GM12891 (cell line): ENCODE measurements around the gene RALGAPA1.

Experiments
- DNase-seq: peaks from one replicate; pipeline ENCODE4 v3.0.0; 2011; ENCODE audit warnings: low spot score; ENCODE audit not compliant: insufficient read length
- FAIRE-seq: peaks from 2 replicates; lab custom pipeline; 2011; peaks lifted over from hg19 to GRCh38; lab: Jason Lieb, UNC
- PAX5 ChIP-seq: IDR thresholded peaks from 2 replicates; pipeline ENCODE4 v1.6.1; 2011; ENCODE audit warnings: low read length, moderate library complexity, mild to moderate bottlenecking; ENCODE audit not compliant: insufficient read depth, severe bottlenecking
- POLR2A ChIP-seq: IDR thresholded peaks from 2 replicates; pipeline ENCODE4 v1.6.1; 2011; ENCODE audit warnings: low read depth, low read length, control low read depth
- POLR2AphosphoS5 ChIP-seq: IDR thresholded peaks from 2 replicates; pipeline ENCODE4 v1.6.1; 2011; ENCODE audit warnings: low read depth, low read length, control low read depth
- POU2F2 ChIP-seq: IDR thresholded peaks from 2 replicates; pipeline ENCODE4 v1.6.1; 2011; ENCODE audit warnings: low read depth, mild to moderate bottlenecking, control low read depth, low read length, moderate library complexity
- SPI1 ChIP-seq: IDR thresholded peaks from 2 replicates; pipeline ENCODE4 v1.6.1; 2011; ENCODE audit warnings: low read depth, low read length, control low read depth
- TAF1 ChIP-seq: IDR thresholded peaks from 2 replicates; pipeline ENCODE4 v1.6.1; 2011; ENCODE audit warnings: low read depth, low read length, control low read depth

Gene RALGAPA1

GRCh38 chr14:35495278-35495677 lies 313.8 kb downstream of the RALGAPA1 start:
- DNase-seq = no peak
- no peak for FAIRE-seq
- TF ChIP-seq POLR2A = no peak
- TF ChIP-seq SPI1 = no peak
- no peak for TF ChIP-seq POU2F2
- no peak for TF ChIP-seq PAX5
- TF ChIP-seq TAF1 = no peak
- TF ChIP-seq POLR2AphosphoS5 = no peak

- no peak for FAIRE-seq
- TF ChIP-seq SPI1 = no peak
- no peak for TF ChIP-seq PAX5
- no peak for TF ChIP-seq POU2F2
- TF ChIP-seq POLR2A = no peak
- no peak for TF ChIP-seq TAF1
- TF ChIP-seq POLR2AphosphoS5 = no peak
- DNase-seq = no peak
These were observed 316.5 kb downstream of the RALGAPA1 start for GRCh38 chr14:35492569-35493014.
